RPMI7951 (cell line): ENCODE data around the gene WIPF3. TPM values are rescaled to one million over a fixed set of nuclear protein-coding genes. Genes with fewer than 3 reads are reported as not detected.
"Not testable (repeated sequence)": the region's sequence is repeated elsewhere in the genome, so short reads cannot be mapped to it uniquely, and the experiment has no call there.

Experiments used
- DNase-seq: peaks from one replicate; pipeline ENCODE4 v3.0.0-alpha.2; 2012; ENCODE audit warnings: low read depth
- total RNA-seq: library from RNA; depleted of rRNA; stranded (reverse); fragments of >200 nt; shearing (Covaris generic); gene quantifications from 2 replicates; pipeline ENCODE4 v1.2.3, GENCODE V29; 2014; rRNA removed

WIPF3 gene
- total RNA-seq, 1 experiment from 2014 or later = not detected

GRCh38 chr7:29950480-29950879 lies 144.2 kb downstream of the WIPF3 start:
- no peak for DNase-seq

- DNase-seq = no peak
Measured at GRCh38 chr7:29951206-29951605, 144.9 kb downstream of the WIPF3 start.

DNA sequence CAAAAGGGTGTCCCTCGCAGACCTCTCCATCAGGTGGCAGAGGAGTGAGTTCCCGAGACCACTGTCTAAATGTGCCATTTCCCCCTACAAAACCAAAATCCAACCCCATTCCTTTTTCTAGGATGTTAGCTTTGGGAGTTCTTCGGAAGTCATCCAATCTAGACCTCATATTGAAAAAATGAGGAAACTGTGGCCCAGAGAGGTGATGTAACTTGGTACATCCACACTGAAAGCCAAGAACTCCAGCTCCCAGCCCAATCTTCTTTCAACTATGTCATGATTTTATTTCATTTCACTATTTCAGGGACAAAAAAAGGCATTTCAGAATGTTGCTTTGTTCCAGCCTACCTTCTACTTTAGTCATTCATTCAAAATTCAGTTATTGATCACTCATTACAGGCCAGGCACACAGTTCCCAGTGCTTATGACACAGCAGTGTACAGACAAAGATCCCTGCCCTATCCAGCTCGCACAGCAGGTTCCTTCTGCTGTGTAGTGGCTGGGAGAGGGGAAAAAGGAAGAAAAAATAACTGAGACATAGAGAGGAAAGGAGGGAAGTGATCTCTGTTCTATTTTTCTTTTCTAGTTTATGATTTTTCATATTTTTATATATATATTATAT lies 147.5 kb downstream of the WIPF3 start:
- DNase-seq = no peak

DNA sequence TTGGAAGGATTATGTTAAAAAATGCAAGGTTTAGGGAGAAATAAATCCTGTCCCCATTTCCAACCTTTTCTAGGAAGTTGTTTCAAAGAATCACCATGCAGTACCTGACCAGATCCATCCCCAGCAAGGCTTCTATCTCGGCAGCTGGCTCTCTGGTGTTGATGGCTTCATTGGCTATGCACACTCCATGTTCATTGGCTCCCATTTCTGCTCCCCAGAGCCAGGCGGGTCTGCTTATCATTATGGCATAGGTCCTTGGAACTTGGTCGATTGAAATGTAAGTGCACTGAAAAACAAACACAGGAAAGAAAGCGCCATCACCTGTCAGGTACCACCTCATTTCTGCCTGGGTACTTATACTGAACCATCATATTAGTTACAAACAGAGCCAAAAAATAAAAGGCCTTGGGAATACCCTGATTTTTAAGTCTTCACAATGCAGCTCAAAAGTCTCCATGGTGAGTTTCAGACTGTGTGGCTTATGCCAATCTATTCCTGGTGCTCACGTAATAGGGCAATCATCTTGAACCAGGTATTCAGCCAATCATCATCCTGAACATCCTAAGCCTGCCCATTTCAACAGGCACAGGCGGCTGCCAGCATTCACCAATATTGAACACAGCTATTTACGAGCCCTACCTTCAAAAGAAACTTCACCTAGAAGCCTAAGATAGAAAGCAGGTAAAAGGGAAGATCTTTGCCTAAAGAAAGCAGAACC lies 148.9 kb downstream of the WIPF3 start:
- DNase-seq = no peak

DNA sequence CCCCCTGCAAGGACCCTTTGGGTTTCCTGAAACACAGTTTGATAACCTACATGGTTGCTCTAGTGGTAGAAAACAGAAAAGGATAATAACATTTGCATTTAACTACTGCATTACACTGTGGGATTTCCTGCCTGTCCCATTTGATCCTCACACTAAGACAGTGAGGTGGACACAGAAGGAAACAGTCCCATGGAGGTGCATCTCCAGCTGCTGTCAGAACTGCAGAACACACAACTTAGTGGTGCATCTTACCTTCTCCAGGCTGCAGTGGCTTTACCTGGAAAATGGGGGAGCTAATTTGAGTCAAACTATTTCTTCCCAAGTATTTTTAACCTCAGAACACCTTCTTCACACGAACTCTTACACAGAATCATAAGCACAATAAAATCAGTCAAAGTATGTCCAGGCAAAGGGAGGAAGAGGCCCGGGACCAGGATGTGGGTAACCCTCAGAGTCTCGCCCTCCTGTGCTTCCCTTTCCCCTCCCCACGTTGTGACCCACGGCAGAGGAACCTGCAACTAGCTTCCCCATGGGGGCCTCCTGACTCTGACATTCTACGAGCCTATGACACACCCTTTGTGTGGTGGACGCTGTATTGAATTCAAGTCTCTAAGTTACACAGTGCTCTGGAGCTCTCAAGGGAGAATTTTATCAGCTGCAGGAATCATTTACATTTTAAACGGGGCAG lies 149.6 kb downstream of the WIPF3 start:
- DNase-seq = no peak

DNA sequence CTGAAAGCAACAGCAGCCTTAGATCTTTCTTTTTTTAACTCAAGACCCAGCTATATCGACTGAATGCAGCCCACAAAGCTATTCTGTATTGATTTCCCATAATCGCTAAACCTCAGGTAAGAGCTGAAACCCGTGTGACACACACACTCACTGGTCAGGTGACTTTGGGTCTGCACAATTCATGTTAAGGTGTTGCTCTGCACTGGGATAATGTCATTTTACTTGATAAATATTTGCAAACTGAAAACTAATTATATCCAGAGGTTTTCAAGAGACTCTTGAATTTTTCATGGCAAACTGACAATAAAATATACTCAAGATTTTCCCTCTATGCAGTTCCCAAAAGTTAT lies 150.2 kb downstream of the WIPF3 start:
- no peak for DNase-seq

- DNase-seq = no peak
Measured at GRCh38 chr7:29957521-29958310, 151.4 kb downstream of the WIPF3 start.

- DNase-seq = no peak
Measured at GRCh38 chr7:29958667-29959358, 152.5 kb downstream of the WIPF3 start.

DNA sequence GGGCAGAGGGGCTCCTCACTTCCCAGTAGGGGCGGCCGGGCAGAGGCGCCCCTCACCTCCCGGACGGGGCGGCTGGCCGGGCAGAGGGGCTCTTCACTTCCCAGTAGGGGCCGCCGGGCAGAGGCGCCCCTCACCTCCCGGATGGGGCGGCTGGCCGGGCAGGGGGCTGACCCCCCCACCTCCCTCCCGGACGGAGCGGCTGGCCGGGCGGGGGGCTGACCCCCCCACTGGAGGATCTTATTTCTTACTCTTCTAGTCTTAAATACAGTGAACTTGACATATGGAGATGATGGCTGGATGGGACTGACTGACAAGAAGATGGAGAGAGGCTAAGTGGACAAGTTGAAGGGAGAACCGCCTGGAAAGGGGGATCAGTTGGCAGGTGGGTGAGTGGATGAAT lies 155.3 kb downstream of the WIPF3 start:
- DNase-seq = not testable (repeated sequence)

DNA sequence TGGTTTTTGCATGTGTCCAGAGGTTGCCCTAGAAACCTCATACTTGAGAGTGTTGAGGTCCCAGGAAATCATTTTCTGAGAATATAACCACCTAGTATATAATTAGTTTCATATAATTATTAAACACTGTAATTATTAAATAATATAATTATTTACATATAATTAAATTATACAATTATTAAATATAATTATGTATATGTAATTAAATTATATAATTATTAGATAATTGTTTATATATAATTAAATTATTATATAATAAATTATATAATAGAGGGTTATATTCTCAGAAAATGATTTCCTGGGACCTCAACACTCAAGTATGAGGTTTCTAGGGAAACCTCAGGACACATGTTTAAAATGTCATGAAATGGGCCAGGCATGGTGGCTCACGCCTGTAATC lies 155.7 kb downstream of the WIPF3 start:
- DNase-seq = no peak

DNA sequence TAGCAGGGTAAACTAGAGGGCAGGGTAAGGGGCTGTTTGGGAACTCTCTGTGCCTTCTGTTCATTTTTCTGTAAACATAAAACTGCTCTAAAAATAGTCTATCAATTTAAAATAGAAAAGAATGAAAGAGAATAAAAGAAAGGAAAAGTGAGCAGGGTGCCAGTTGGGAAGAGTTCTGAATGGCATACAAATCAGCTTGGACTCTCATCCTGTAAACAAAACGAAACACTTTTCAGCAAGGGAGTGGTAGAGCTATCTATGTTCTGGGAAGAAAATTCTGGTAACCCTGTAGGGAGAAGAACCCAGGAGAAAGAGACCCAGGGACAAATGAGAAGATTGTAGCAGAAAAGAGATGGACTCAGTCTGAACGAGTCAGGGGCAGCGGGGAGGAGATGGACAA lies 158.7 kb downstream of the WIPF3 start:
- no peak for DNase-seq

Other genes starting within 250 kb of the WIPF3 start
- 0.10 TPM in 1 of 2 replicates, not detected in the other for gene PRR15, start 242.7 kb upstream of the WIPF3 start, total RNA-seq
- gene SCRN1, start 183.3 kb downstream of the WIPF3 start, total RNA-seq = 112 and 118 TPM in 2 replicates
- gene FKBP14, start 220.2 kb downstream of the WIPF3 start, total RNA-seq = 31.1 and 38.8 TPM in 2 replicates
- 11.1 and 13.8 TPM in 2 replicates for gene PLEKHA8, start 221.9 kb downstream of the WIPF3 start, total RNA-seq